SK-N-SH treated with all-trans-retinoic acid at 6 μM for 48 hours (cell line): ENCODE data around the gene NUP93.

Source experiments
- ATAC-seq: fragments of 200-7000 bp; cut with Tn5 transposase; 3 replicates; pipeline ENCODE4 v1.9.1; 2020; ENCODE audit warnings: mild to moderate bottlenecking, moderate library complexity
- ARNTL ChIP-seq: fragments of 450-650 bp; formaldehyde crosslinking; IDR thresholded peaks from 2 replicates; pipeline ENCODE4 v1.5.0; 2020; ENCODE audit warnings: low read depth, mild to moderate bottlenecking, moderate library complexity, borderline replicate concordance
- CSDC2 ChIP-seq: fragments of 250-450 bp; sonication (Bioruptor Pico); IDR thresholded peaks from 2 replicates; pipeline ENCODE4 v1.5.0; 2020; ENCODE audit warnings: mild to moderate bottlenecking, moderate library complexity
- ESRRG ChIP-seq: fragments of 250-450 bp; sonication (Bioruptor Pico); IDR thresholded peaks from 2 replicates; pipeline ENCODE4 v1.6.1; 2021; ENCODE audit warnings: mild to moderate bottlenecking
- GLIS3 ChIP-seq: fragments of 250-450 bp; sonication (Bioruptor Pico); IDR thresholded peaks from 2 replicates; pipeline ENCODE4 v1.5.0; 2020; ENCODE audit warnings: mild to moderate bottlenecking, moderate library complexity
- OSR1 ChIP-seq: fragments of 250-450 bp; sonication (Bioruptor Pico); IDR thresholded peaks from 2 replicates; pipeline ENCODE4 v1.8.0; 2022; ENCODE audit warnings: moderate library complexity, mild to moderate bottlenecking, inconsistent platforms
- POU6F1 ChIP-seq: fragments of 250-450 bp; sonication (Bioruptor Pico); IDR thresholded peaks from 2 replicates; pipeline ENCODE4 v1.8.0; 2021; ENCODE audit warnings: low read depth, mild to moderate bottlenecking, moderate library complexity, borderline replicate concordance
- TOX ChIP-seq: fragments of 250-450 bp; sonication (Bioruptor Pico); IDR thresholded peaks from 2 replicates; pipeline ENCODE4 v1.8.0; 2021; ENCODE audit warnings: mild to moderate bottlenecking, moderate library complexity, borderline replicate concordance
- TSHZ2 ChIP-seq: fragments of 250-450 bp; sonication (Bioruptor Pico); IDR thresholded peaks from 2 replicates; pipeline ENCODE4 v1.5.0; 2020; ENCODE audit warnings: mild to moderate bottlenecking, moderate library complexity
- ZC3H10 ChIP-seq: fragments of 250-450 bp; sonication (Bioruptor Pico); IDR thresholded peaks from 2 replicates; pipeline ENCODE4 v1.5.1; 2021; ENCODE audit warnings: mild to moderate bottlenecking, moderate library complexity
- ZFP3 ChIP-seq: fragments of 250-450 bp; sonication (Bioruptor Pico); IDR thresholded peaks from 2 replicates; pipeline ENCODE4 v1.5.0; 2020; ENCODE audit warnings: mild to moderate bottlenecking, moderate library complexity
- ZFP30 ChIP-seq: fragments of 450-650 bp; formaldehyde crosslinking; IDR thresholded peaks from 2 replicates; pipeline ENCODE4 v1.5.0; 2022; ENCODE audit warnings: mild to moderate bottlenecking, moderate library complexity
- ZNF565 ChIP-seq: fragments of 450-650 bp; formaldehyde crosslinking; conservative IDR thresholded peaks from 2 replicates; pipeline ENCODE4 v1.5.0; 2020; ENCODE audit warnings: low read depth, mild to moderate bottlenecking, moderate library complexity
- ZNF8 ChIP-seq: fragments of 450-650 bp; formaldehyde crosslinking; IDR thresholded peaks from 2 replicates; pipeline ENCODE4 v1.5.0; 2020; ENCODE audit warnings: mild to moderate bottlenecking, moderate library complexity
- TF ChIP-seq, protein P1 (sequence below): fragments of 250-450 bp; sonication (Bioruptor Pico); IDR thresholded peaks from 2 replicates; pipeline ENCODE4 v1.5.1; 2020; ENCODE audit warnings: low read depth, mild to moderate bottlenecking, moderate library complexity
- TF ChIP-seq, protein P2 (sequence below): fragments of 250-450 bp; sonication (Bioruptor Pico); IDR thresholded peaks from 2 replicates; pipeline ENCODE4 v1.8.0; 2020; ENCODE audit warnings: mild to moderate bottlenecking, moderate library complexity, borderline replicate concordance

The NUP93 gene

DNA sequence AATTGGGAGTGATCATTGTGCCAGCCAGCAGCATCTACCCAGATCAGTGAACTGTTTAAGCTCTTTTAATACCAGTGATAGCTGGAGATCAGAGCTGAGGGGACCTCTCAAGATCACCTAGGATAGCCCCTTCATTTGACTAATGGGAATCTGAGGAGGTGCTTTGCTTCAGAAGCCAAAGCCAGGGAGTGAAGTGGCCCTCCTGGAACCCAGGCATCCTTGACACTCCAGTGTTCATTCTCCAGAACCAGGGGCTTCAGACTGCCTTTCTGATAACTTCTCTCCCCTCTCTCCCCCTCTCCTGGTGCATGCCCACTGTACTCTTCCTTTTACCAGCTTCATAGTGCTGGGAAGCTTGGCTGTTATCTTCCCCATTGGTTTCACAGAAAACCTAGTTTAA is 87.1 kb downstream of the NUP93 start:
- no peak for TF ChIP-seq ZFP3 (CRISPR knock-in tag)
- TF ChIP-seq ESRRG (CRISPR knock-in tag), result no peak
- no peak for TF ChIP-seq ARNTL (CRISPR knock-in tag)
- TF ChIP-seq ZNF565, result no peak
- no peak for TF ChIP-seq OSR1
- no peak for TF ChIP-seq ZFP30 (CRISPR knock-in tag)
- TF ChIP-seq CSDC2 (CRISPR knock-in tag), result no peak
- TF ChIP-seq, protein P1, sequence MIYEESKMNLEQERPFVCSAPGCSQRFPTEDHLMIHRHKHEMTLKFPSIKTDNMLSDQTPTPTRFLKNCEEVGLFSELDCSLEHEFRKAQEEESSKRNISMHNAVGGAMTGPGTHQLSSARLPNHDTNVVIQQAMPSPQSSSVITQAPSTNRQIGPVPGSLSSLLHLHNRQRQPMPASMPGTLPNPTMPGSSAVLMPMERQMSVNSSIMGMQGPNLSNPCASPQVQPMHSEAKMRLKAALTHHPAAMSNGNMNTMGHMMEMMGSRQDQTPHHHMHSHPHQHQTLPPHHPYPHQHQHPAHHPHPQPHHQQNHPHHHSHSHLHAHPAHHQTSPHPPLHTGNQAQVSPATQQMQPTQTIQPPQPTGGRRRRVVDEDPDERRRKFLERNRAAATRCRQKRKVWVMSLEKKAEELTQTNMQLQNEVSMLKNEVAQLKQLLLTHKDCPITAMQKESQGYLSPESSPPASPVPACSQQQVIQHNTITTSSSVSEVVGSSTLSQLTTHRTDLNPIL (CRISPR knock-in tag), result no peak
- no peak for TF ChIP-seq TSHZ2 (CRISPR knock-in tag)
- no peak for TF ChIP-seq ZNF8
- TF ChIP-seq ZC3H10, result no peak
- no peak for TF ChIP-seq TOX (CRISPR knock-in tag)
- ATAC-seq, result no peak

DNA sequence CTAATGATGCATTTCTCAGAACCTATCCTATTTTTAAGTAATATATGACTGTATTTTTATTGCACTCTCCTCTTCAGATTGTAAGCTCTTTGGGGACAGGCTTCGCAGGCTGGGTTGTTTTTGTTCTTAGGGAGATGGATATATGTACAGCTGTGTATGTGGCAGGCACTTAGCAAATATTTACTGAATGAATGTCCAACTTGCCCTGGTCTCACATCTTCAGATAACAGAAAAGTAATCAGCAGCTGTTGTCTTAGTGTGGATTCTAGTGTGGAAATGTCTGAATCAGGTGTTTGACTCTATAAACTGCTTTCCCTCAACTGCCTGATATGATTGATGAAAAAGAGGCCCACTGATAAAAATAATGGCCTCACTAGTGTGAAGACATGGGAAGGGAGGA is 88.0 kb downstream of the NUP93 start:
- TF ChIP-seq ZFP3 (CRISPR knock-in tag) (no peak), ZC3H10 (no peak), TSHZ2 (CRISPR knock-in tag) (no peak), ZNF565 (no peak), GLIS3 (no peak), ZFP30 (CRISPR knock-in tag) (no peak)
- TF ChIP-seq, protein P2, sequence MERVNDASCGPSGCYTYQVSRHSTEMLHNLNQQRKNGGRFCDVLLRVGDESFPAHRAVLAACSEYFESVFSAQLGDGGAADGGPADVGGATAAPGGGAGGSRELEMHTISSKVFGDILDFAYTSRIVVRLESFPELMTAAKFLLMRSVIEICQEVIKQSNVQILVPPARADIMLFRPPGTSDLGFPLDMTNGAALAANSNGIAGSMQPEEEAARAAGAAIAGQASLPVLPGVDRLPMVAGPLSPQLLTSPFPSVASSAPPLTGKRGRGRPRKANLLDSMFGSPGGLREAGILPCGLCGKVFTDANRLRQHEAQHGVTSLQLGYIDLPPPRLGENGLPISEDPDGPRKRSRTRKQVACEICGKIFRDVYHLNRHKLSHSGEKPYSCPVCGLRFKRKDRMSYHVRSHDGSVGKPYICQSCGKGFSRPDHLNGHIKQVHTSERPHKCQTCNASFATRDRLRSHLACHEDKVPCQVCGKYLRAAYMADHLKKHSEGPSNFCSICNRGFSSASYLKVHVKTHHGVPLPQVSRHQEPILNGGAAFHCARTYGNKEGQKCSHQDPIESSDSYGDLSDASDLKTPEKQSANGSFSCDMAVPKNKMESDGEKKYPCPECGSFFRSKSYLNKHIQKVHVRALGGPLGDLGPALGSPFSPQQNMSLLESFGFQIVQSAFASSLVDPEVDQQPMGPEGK (CRISPR knock-in tag), result no peak
- no peak for ATAC-seq

- TF ChIP-seq POU6F1 (no peak), OSR1 (no peak), ESRRG (CRISPR knock-in tag) (no peak)
- TF ChIP-seq, protein P2 (CRISPR knock-in tag), result no peak
- TF ChIP-seq, all 23 proteins: peak for 0
- ATAC-seq, result no peak
Measured at GRCh38 chr16:56823081-56823733, 93.3 kb downstream of the NUP93 start.
